Measurements from ENCODE around the gene KRTAP19-6. TPM values are rescaled to one million over a fixed set of nuclear protein-coding genes. Genes with fewer than 3 reads are reported as not detected.
"Not testable (repeated sequence)": the region's sequence is repeated elsewhere in the genome, so short reads cannot be mapped to it uniquely, and the experiment has no call there.

The KRTAP19-6 gene
- total RNA-seq, 1 experiment from 2014 or later = not detected

DNA sequence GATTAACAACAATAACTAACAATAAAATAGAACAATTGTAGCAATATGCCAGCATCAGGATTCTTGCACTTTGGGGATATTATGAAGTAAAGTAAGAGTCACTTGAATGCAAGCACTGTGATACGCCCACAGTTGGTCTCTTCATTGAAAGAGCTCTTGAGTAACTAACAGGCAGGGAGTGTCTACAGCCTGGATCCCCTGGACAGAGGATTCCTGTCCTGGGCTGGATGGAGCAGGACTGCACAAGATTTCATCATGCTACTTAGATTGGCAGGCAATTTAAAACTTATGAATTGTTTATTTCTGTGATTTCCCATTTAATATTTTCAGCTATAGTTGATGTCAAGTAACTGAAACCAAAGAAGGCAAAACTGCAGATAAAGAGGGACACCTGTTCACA, 26.0 kb downstream of the KRTAP19-6 start:
- no TSS peak for BruUV-seq (replicated peaks)

DNA sequence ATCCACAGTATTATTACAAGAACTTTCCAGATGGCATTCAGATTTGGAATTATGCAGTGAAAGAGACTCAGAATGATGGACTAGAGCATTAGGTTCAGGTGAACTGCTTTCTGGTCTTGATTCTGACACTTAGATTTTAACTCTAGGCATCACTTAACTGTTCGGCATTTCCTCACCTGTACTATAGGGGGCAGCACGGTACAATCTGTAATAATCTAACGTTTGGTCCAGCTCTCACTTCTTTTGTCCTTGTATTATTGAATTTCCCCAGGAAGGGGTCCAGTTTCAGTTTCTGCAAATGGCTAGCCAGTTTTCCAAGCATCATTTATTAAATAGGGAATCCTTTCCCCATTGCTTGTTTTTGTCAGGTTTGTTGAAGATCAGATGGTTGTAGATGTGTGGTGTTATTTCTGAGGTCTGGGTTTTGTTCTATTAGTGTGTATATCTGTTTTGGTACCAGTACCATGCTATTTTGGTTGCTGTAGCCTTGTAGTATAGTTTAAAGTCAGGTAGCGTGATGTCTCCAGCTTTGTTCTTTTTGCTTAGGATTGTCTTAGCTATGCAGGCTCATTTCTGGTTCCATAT, 36.0 kb downstream of the KRTAP19-6 start:
- intact Hi-C loops (cut with micrococcal nuclease; ENCODE audit: unreplicated experiment); H3K27ac ChIP-seq (ENCODE audit: low read depth, low read length, poor library complexity, severe bottlenecking); CTCF ChIA-PET; POLR2A ChIA-PET (ENCODE audit: low non-redundant PET); BruUV-seq (replicated peaks); H3K4me3 ChIP-seq (ENCODE audit: low read depth, low read length, poor library complexity, severe bottlenecking); H3K9me3 ChIP-seq (ENCODE audit: low read depth, low read length, poor library complexity, severe bottlenecking); DNase-seq (ENCODE audit: low spot score); H3K27me3 ChIP-seq (replicated peaks; ENCODE audit: insufficient read depth, low read depth, low read length, poor library complexity); H3K36me3 ChIP-seq (ENCODE audit: insufficient read depth, low read length, poor library complexity, severe bottlenecking); H3K4me1 ChIP-seq (ENCODE audit: insufficient read depth, low read length, poor library complexity, severe bottlenecking): not testable (repeated sequence)
- TF ChIP-seq, protein P1, sequence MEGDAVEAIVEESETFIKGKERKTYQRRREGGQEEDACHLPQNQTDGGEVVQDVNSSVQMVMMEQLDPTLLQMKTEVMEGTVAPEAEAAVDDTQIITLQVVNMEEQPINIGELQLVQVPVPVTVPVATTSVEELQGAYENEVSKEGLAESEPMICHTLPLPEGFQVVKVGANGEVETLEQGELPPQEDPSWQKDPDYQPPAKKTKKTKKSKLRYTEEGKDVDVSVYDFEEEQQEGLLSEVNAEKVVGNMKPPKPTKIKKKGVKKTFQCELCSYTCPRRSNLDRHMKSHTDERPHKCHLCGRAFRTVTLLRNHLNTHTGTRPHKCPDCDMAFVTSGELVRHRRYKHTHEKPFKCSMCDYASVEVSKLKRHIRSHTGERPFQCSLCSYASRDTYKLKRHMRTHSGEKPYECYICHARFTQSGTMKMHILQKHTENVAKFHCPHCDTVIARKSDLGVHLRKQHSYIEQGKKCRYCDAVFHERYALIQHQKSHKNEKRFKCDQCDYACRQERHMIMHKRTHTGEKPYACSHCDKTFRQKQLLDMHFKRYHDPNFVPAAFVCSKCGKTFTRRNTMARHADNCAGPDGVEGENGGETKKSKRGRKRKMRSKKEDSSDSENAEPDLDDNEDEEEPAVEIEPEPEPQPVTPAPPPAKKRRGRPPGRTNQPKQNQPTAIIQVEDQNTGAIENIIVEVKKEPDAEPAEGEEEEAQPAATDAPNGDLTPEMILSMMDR (conservative IDR thresholded peaks at IDR 0.05; ENCODE audit: low read depth, low read length) = peak; percentile 35; the same call in 1 of the 2 replicates

More for the DNA sequence above, 26.0 kb downstream of the KRTAP19-6 start:
- Histone ChIP-seq H3K36me3 (ENCODE audit: insufficient read depth, low read length, poor library complexity, severe bottlenecking) (no peaks in the 10 kb centered on the region), H3K9me3 (ENCODE audit: low read depth, low read length, poor library complexity, severe bottlenecking) (peaks cover 8% of the 10 kb centered on the region), H3K4me3 (ENCODE audit: low read depth, low read length, poor library complexity, severe bottlenecking) (no peak overlapping the region), H3K27me3 (replicated peaks; ENCODE audit: insufficient read depth, low read depth, low read length, poor library complexity) (peaks cover 10% of the 10 kb centered on the region), H3K27ac (ENCODE audit: low read depth, low read length, poor library complexity, severe bottlenecking) (no peak overlapping the region), H3K4me1 (ENCODE audit: insufficient read depth, low read length, poor library complexity, severe bottlenecking) (no peaks in the 10 kb centered on the region)
- TF ChIP-seq, protein P1 (conservative IDR thresholded peaks at IDR 0.05; ENCODE audit: low read depth, low read length) = no peak
- no peak for TF ChIP-seq EZH2 (IDR thresholded peaks at IDR 0.05; ENCODE audit: borderline replicate concordance, low read depth, low read length, poor library complexity, severe bottlenecking)
- no peak for DNase-seq (ENCODE audit: low spot score)
- intact Hi-C loops (cut with micrococcal nuclease; ENCODE audit: unreplicated experiment) = no loop called here
- CTCF ChIA-PET = no interaction called here
- POLR2A ChIA-PET (ENCODE audit: low non-redundant PET) = no interaction called here

DNA sequence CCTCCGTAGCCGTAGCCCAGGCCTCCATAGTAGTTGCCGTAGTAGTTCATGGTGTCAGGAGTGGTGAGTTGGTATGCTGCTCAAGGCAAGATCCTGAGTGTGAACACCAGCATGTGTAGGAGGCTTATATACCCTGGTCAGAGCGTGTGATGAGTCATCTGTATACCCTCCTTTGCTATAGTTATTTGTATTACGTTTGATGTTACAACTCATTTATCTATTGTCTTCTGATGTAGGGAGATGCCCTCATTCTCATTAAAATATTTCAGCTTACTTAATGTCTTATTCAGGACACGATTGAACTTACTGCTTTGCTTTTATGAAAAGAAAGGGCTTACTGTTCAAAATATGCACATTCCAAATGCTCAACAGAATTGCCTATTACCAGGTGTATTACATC, 39.6 kb downstream of the KRTAP19-6 start, which contains the start of gene KRTAP19-5:
Gene KRTAP19-5 (minus strand): TSS at position 101 of the 400 bp plus-strand sequence. CDS start 51 bp downstream, at position 50.
- BruUV-seq (replicated peaks) = no TSS peak
- ChIA-PET CTCF (no interaction called here), POLR2A (ENCODE audit: low non-redundant PET) (no interaction called here)
- TF ChIP-seq, protein P1 (conservative IDR thresholded peaks at IDR 0.05; ENCODE audit: low read depth, low read length) = no peak
- TF ChIP-seq EZH2 (IDR thresholded peaks at IDR 0.05; ENCODE audit: borderline replicate concordance, low read depth, low read length, poor library complexity, severe bottlenecking) = no peak
- Histone ChIP-seq H3K4me1 (ENCODE audit: insufficient read depth, low read length, poor library complexity, severe bottlenecking) (no peaks in the 10 kb centered on the region), H3K36me3 (ENCODE audit: insufficient read depth, low read length, poor library complexity, severe bottlenecking) (no peaks in the 10 kb centered on the region), H3K27me3 (replicated peaks; ENCODE audit: insufficient read depth, low read depth, low read length, poor library complexity) (no peaks in the 10 kb centered on the region), H3K27ac (ENCODE audit: low read depth, low read length, poor library complexity, severe bottlenecking) (no peak within 1 kb of the TSS), H3K4me3 (ENCODE audit: low read depth, low read length, poor library complexity, severe bottlenecking) (no peak within 1 kb of the TSS), H3K9me3 (ENCODE audit: low read depth, low read length, poor library complexity, severe bottlenecking) (no peaks in the 10 kb centered on the region)
- intact Hi-C loops (cut with micrococcal nuclease; ENCODE audit: unreplicated experiment) = no loop called here
- DNase-seq (ENCODE audit: low spot score) = no peak

Measured in A673 (cell line).